Measurements from ENCODE around the gene SH3GL1. TPM values are rescaled to one million over a fixed set of nuclear protein-coding genes. Genes with fewer than 3 reads are reported as not detected.

SH3GL1 gene
- total RNA-seq, 2 experiments from 2014 or later: 54.6 to 56.8 TPM

DNA sequence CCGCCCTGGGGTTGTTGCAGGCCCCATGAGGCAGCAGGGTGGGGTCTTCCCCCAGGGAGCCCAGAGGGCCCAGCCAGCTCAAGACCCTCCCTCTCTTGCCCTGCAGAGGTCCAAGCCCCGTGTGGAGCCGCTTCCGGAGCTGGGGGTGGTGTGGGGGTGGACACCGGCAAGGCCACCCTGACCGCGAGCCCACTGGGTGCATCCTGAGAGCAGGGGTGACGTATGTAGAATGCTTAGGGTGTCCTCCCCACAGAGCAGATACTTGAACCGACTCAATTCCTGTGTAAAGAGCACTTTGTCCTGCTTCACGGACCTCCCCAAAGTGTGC lies 42.4 kb upstream of the SH3GL1 start:
- H3K4me3 Mint-ChIP-seq: no peak overlapping the region
- H3K27me3 Mint-ChIP-seq: no peaks in the 10 kb centered on the region
- H3K4me1 Mint-ChIP-seq: peaks cover 3% of the 10 kb centered on the region
- POLR2A ChIA-PET: no interaction called here
- DNase-seq: no peak
- no peak for ATAC-seq (ENCODE audit: low read depth)
- H3K27ac Mint-ChIP-seq: no peak overlapping the region
- H3K9me3 Mint-ChIP-seq: no peaks in the 10 kb centered on the region
- H3K36me3 Mint-ChIP-seq: peaks cover 14% of the 10 kb centered on the region

GRCh38 chr19:4441994-4442818 lies 41.9 kb upstream of the SH3GL1 start:
- Mint-ChIP-seq H3K27me3 (no peaks in the 10 kb centered on the region), H3K4me1 (peaks cover 3% of the 10 kb centered on the region), H3K9me3 (no peaks in the 10 kb centered on the region), H3K36me3 (peaks cover 14% of the 10 kb centered on the region), H3K27ac (peak overlapping the region; percentile 36), H3K4me3 (no peak overlapping the region)
- POLR2A ChIA-PET: no interaction called here
- ATAC-seq (ENCODE audit: low read depth) (no peak), DNase-seq (no peak)

- Mint-ChIP-seq H3K27ac (no peak overlapping the region), H3K36me3 (peaks cover 20% of the 10 kb centered on the region), H3K4me1 (peaks cover 3% of the 10 kb centered on the region), H3K27me3 (no peaks in the 10 kb centered on the region), H3K9me3 (no peaks in the 10 kb centered on the region), H3K4me3 (no peak overlapping the region)
- ATAC-seq (ENCODE audit: low read depth) (no peak), DNase-seq (no peak)
- POLR2A ChIA-PET: no interaction called here
Measured at GRCh38 chr19:4439243-4439642, 38.9 kb upstream of the SH3GL1 start.

GRCh38 chr19:4437103-4437502 lies 36.8 kb upstream of the SH3GL1 start:
- peaks cover 19% of the 10 kb centered on the region for H3K36me3 Mint-ChIP-seq
- peaks cover 2% of the 10 kb centered on the region for H3K4me1 Mint-ChIP-seq
- no peaks in the 10 kb centered on the region for H3K9me3 Mint-ChIP-seq
- H3K27me3 Mint-ChIP-seq: no peaks in the 10 kb centered on the region
- H3K4me3 Mint-ChIP-seq: no peak overlapping the region
- DNase-seq: no peak
- POLR2A ChIA-PET: interaction anchor here (1.7 kb wide), 1 partner anchor 9 kb away, joined by 4 read pairs; no protein-coding TSS in a partner anchor
- no peak for ATAC-seq (ENCODE audit: low read depth)
- H3K27ac Mint-ChIP-seq: no peak overlapping the region

- POLR2A ChIA-PET: no interaction called here
- no peaks in the 10 kb centered on the region for H3K9me3 Mint-ChIP-seq
- peaks cover 16% of the 10 kb centered on the region for H3K36me3 Mint-ChIP-seq
- no peaks in the 10 kb centered on the region for H3K27me3 Mint-ChIP-seq
- H3K27ac Mint-ChIP-seq: no peak overlapping the region
- no peak for ATAC-seq (ENCODE audit: low read depth)
- no peaks in the 10 kb centered on the region for H3K4me1 Mint-ChIP-seq
- no peak for DNase-seq
- no peak overlapping the region for H3K4me3 Mint-ChIP-seq
Measured at GRCh38 chr19:4436231-4436630, 35.9 kb upstream of the SH3GL1 start.

- Mint-ChIP-seq H3K4me1 (no peaks in the 10 kb centered on the region), H3K27me3 (no peaks in the 10 kb centered on the region), H3K4me3 (no peak overlapping the region), H3K27ac (no peak overlapping the region), H3K36me3 (peaks cover 21% of the 10 kb centered on the region), H3K9me3 (no peaks in the 10 kb centered on the region)
- no peak for ATAC-seq (ENCODE audit: low read depth)
- POLR2A ChIA-PET: no interaction called here
- DNase-seq: no peak
Measured at GRCh38 chr19:4434391-4434790, 34.0 kb upstream of the SH3GL1 start.

DNA sequence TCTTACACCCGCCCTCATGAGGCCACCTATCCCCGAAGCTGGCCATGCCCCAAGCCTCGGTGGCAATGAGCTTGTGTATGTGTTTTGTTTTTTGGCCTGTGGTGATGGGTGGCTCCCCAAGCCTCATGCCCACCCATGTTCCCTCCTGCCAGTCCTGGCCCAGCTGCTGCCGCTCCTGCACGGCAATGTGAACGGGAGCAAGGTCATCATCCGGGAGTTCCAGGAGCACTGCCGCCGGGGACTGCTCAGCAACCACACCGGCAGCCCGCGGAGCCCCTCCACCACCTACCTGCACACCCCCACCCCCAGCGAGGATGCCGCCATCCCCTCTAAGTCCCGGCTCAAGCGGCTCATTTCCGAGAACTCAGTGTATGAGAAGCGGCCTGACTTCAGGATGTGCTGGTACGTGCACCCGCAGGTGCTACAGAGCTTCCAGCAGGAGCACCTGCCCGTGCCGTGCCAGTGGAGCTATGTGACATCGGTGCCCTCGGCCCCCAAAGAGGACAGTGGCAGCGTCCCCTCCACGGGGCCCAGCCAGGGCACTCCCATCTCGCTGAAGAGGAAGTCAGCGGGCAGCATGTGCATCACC lies 32.7 kb upstream of the SH3GL1 start:
- H3K9me3 Mint-ChIP-seq: no peaks in the 10 kb centered on the region
- peaks cover 22% of the 10 kb centered on the region for H3K36me3 Mint-ChIP-seq
- no peak for ATAC-seq (ENCODE audit: low read depth)
- no peak for DNase-seq
- no peaks in the 10 kb centered on the region for H3K27me3 Mint-ChIP-seq
- POLR2A ChIA-PET: interaction anchor here (0.6 to 0.8 kb wide), 2 partner anchors 15 to 108 kb away, joined by 3 read pairs; no protein-coding TSS in a partner anchor
- no peak overlapping the region for H3K4me3 Mint-ChIP-seq
- H3K27ac Mint-ChIP-seq: no peak overlapping the region
- H3K4me1 Mint-ChIP-seq: no peaks in the 10 kb centered on the region

DNA sequence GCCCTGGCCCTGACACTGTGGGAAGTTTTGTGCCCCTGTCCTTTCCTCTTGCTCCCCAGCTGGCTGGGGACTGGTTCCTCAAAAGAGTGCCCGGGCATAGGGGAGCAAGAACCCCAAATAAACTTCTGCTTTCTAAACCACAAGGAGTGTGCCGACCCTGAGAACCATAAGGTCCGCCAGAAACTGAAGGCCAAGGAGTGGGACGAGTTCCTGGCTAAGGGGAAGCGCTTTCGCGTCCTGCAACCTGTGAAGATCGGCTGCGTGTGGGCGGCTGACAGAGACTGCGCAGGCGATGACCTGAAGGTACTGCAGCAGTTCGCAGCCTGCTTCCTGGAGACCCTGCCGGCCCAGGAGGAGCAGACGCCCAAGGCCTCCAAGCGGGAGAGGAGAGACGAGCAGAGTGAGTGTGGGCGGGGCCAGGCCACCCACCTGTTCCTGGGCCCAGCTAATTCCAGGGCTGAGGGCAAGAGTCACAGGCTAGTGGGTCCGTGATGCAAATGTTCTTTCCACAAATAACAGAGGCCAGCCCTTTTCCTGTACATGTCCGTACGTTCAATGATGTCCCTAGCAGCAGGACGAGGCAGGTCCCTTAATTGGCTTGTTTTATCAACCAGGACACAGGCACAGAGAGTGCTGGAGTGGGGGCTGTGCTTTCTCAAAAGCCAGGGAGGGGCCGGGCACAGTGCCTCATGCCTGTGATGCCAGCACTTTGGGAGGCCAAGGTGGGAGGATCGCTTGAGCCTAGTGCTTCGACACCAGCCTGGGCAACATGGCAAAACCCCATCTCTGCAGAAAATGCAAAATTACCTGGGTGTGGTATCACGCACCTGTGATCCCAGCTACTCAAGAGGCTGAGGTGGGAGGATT lies 31.7 kb upstream of the SH3GL1 start:
- POLR2A ChIA-PET: no interaction called here
- Mint-ChIP-seq H3K4me3 (no peak overlapping the region), H3K36me3 (peaks cover 20% of the 10 kb centered on the region), H3K27me3 (no peaks in the 10 kb centered on the region), H3K4me1 (no peaks in the 10 kb centered on the region), H3K27ac (no peak overlapping the region), H3K9me3 (no peaks in the 10 kb centered on the region)
- no peak for ATAC-seq (ENCODE audit: low read depth)
- DNase-seq: no peak

- Mint-ChIP-seq H3K36me3 (peaks cover 20% of the 10 kb centered on the region), H3K9me3 (no peaks in the 10 kb centered on the region)
- ATAC-seq (ENCODE audit: low read depth): no peak
Measured at GRCh38 chr19:4431296-4431695, 30.9 kb upstream of the SH3GL1 start.

DNA sequence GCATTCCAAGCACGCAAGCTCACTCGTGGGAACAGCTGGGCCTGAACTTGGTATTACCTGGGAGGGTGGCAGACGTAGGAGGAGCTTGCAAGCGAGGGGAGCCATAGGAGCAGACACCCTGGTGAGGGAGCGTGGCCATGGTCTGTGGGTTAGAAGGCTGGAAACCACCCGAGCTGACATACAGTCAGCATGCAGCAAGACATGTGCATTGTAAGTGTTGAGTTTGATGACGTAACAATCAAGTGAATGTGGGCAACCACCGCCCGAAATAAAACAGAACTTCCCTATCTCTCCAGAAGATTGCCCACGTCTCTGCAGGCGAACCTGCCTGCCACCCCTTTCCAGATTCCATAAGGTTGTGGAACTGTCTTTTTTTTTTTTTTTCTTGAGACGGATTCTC lies 30.4 kb upstream of the SH3GL1 start:
- H3K27ac Mint-ChIP-seq: no peak overlapping the region

More at GRCh38 chr19:4431296-4431695, 30.9 kb upstream of the SH3GL1 start:
- DNase-seq: no peak
- Mint-ChIP-seq H3K4me1 (no peaks in the 10 kb centered on the region), H3K27ac (no peak overlapping the region), H3K27me3 (no peaks in the 10 kb centered on the region), H3K4me3 (no peak overlapping the region)
- POLR2A ChIA-PET: no interaction called here

DNA sequence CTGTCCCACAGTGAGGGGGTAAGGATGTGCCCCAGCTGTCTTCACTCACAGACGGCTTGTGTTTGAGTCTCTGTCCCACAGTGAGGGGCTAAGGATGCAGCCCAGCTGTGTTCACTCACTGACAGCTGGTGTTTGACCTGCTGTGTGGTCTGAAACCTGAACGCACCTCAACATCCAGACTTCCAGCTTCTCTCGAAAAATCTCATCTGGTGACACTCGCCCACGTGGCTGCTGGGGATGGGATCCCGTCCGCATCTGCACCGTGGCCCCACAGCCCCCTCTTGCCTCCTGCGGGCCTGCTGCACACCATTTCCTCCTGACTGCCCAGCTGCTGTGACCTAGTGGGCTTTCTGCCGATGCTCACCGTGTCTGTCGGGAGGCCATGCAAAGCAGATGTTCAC lies 29.4 kb upstream of the SH3GL1 start:
- POLR2A ChIA-PET: no interaction called here
- H3K4me1 Mint-ChIP-seq: peaks cover 2% of the 10 kb centered on the region
- H3K36me3 Mint-ChIP-seq: peaks cover 23% of the 10 kb centered on the region
- H3K27ac Mint-ChIP-seq: peak overlapping the region; percentile 45
- H3K4me3 Mint-ChIP-seq: no peak overlapping the region
- no peak for DNase-seq
- H3K9me3 Mint-ChIP-seq: no peaks in the 10 kb centered on the region
- ATAC-seq (ENCODE audit: low read depth): no peak
- no peaks in the 10 kb centered on the region for H3K27me3 Mint-ChIP-seq

More for the DNA sequence above, 30.4 kb upstream of the SH3GL1 start:
- ATAC-seq (ENCODE audit: low read depth) (no peak), DNase-seq (no peak)
- Mint-ChIP-seq H3K4me3 (no peak overlapping the region), H3K9me3 (no peaks in the 10 kb centered on the region), H3K36me3 (peaks cover 23% of the 10 kb centered on the region), H3K4me1 (peaks cover 2% of the 10 kb centered on the region), H3K27me3 (no peaks in the 10 kb centered on the region)
- POLR2A ChIA-PET: no interaction called here

- Mint-ChIP-seq H3K27ac (no peak overlapping the region), H3K9me3 (no peaks in the 10 kb centered on the region), H3K4me3 (no peak overlapping the region), H3K4me1 (peaks cover 2% of the 10 kb centered on the region), H3K27me3 (no peaks in the 10 kb centered on the region), H3K36me3 (peaks cover 18% of the 10 kb centered on the region)
- POLR2A ChIA-PET: interaction anchor here (1.3 kb wide), 1 partner anchor 8 kb away, joined by 4 read pairs; no protein-coding TSS in a partner anchor
- DNase-seq (no peak), ATAC-seq (ENCODE audit: low read depth) (no peak)
Measured at GRCh38 chr19:4429256-4429655, 28.9 kb upstream of the SH3GL1 start.

DNA sequence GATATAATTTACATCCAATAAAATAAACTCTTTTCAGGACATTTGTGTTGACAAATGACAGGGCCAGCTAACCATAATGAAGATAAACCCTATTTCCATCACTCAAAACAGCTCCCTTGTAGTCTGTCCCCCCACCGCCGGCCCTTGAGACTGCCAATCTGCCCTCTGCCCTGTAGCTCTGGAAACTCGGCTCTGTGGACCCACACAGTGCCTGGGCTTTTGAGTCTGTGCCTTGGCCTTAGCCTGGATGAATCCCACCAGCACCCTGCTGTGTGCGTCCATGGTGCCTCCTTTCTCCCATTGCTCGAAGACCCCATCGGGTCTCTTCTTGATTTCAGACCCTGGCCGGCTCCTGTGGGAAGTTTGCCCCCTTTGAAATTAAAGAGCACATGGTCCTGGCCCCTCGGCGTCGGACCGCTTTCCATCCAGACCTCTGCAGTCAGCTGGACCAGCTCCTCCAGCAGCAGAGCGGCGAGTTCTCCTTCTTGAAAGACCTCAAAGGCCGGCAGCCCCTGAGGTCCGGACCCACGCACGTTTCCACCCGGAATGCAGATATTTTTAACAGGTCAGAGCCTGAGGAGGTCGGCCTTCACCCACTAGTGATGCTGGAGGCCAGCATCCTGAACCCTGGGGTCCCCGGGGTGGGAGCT lies 28.1 kb upstream of the SH3GL1 start:
- Mint-ChIP-seq H3K9me3 (no peaks in the 10 kb centered on the region), H3K27me3 (no peaks in the 10 kb centered on the region), H3K4me3 (no peak overlapping the region), H3K36me3 (peaks cover 18% of the 10 kb centered on the region), H3K27ac (no peak overlapping the region), H3K4me1 (peaks cover 6% of the 10 kb centered on the region)
- POLR2A ChIA-PET: interaction anchor here (1.3 kb wide), 1 partner anchor 9 kb away, joined by 4 read pairs; no protein-coding TSS in a partner anchor
- DNase-seq (no peak), ATAC-seq (ENCODE audit: low read depth) (no peak)
